ENCODE measurements around the gene TVP23B. TPM values are rescaled to one million over a fixed set of nuclear protein-coding genes. Genes with fewer than 3 reads are reported as not detected.
"Not testable (repeated sequence)": the region's sequence is repeated elsewhere in the genome, so short reads cannot be mapped to it uniquely, and the experiment has no call there.

TVP23B gene
- total and polyA plus RNA-seq, 7 donors = 11.8 to 48.5 (median 18.8) TPM

DNA sequence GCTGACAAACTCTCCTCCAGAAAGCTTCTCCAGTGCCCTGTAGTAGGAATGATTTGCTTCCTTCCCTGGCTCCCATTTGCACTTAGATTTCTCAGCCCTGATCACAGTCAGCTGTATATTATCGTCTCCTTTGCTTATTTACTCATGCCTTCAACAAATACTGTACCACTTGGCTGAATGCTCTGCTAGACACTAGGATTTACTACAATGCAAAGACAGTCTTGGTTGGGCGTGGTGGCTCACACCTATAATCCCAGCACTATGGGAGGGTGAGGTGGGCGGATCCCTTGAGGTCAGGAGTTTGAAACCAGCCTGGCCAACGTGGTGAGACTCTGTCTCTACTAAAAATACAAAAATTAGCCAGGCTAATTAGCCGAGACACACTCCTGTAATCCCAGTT lies 5.9 kb downstream of the TVP23B start:
- DNase-seq; H3K4me3 ChIP-seq; intact Hi-C loops (cut with DNase I); H3K27ac ChIP-seq; H3K27me3 ChIP-seq (ENCODE audit: insufficient read depth in 3 of 3, low read length in 2 of 3); ATAC-seq; H3K4me1 ChIP-seq; H3K9me3 ChIP-seq: not testable (repeated sequence)
- 77 to 82% (median 79%) methylated on average over 4 of the region's 5 CpGs for WGBS, 3 donors
- peaks cover 0 to 12% of the 10 kb centered on the region in 2 donors for H3K36me3 ChIP-seq (ENCODE audit: insufficient read depth in 1 of 2, low read depth in 1 of 2)

DNA sequence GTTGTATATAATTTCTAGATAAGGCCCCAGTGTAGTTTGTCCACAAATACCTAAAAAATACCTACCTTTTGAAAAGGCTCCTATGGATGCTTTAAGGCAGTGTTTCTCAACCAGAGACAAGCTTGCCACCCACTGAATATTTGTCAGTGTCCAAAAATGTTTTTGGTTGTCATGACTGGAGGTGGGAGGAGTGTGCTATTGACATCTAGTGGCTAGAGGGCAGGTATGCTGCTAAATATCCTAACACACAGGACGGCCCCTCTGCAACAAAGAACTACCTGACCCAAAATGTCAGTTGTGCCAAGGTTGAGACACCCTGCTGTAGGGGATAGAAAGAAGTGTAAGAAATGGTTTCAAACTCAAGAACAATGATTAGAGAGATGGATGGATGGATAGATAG lies 10.4 kb downstream of the TVP23B start:
- intact Hi-C loops (cut with DNase I); DNase-seq; H3K4me1 ChIP-seq; H3K9me3 ChIP-seq; H3K27me3 ChIP-seq (ENCODE audit: insufficient read depth in 3 of 3, low read length in 2 of 3); H3K4me3 ChIP-seq; H3K27ac ChIP-seq: not testable (repeated sequence)
- 67% methylated on average over 1 of the region's 1 CpG; no CpG with 5 or more reads in 2 of the 3 donors for WGBS, 3 donors
- TF ChIP-seq, protein P1, sequence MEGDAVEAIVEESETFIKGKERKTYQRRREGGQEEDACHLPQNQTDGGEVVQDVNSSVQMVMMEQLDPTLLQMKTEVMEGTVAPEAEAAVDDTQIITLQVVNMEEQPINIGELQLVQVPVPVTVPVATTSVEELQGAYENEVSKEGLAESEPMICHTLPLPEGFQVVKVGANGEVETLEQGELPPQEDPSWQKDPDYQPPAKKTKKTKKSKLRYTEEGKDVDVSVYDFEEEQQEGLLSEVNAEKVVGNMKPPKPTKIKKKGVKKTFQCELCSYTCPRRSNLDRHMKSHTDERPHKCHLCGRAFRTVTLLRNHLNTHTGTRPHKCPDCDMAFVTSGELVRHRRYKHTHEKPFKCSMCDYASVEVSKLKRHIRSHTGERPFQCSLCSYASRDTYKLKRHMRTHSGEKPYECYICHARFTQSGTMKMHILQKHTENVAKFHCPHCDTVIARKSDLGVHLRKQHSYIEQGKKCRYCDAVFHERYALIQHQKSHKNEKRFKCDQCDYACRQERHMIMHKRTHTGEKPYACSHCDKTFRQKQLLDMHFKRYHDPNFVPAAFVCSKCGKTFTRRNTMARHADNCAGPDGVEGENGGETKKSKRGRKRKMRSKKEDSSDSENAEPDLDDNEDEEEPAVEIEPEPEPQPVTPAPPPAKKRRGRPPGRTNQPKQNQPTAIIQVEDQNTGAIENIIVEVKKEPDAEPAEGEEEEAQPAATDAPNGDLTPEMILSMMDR (IDR thresholded peaks at IDR 0.05) = peak; percentile 5
- ATAC-seq = peak in 3 of 4 donors; percentile 54 to 74 (median 63)
- peaks cover 0 to 35% of the 10 kb centered on the region in 2 donors for H3K36me3 ChIP-seq (ENCODE audit: insufficient read depth in 1 of 2, low read depth in 1 of 2)

DNA sequence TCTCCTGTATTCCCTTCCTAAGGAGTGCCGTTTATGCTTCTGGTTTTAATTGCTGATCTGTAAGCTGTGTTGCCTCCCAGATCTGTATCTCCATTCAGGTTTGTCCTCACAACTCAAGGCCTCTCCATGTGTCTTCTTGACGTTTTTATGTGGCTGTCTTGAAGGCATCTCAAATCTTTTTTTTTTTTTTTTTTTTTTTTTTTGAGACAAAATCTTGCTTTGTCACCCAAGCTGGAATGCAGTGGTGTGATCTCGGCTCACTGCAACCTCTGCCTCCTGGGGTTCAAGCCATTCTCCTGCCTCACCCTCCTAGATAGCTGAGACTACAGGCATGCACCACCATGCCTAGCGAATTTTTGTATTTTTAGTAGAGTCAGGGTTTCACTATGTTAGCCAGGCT lies 13.9 kb downstream of the TVP23B start:
- H3K27me3 ChIP-seq (ENCODE audit: insufficient read depth in 3 of 3, low read length in 2 of 3); H3K4me1 ChIP-seq; H3K4me3 ChIP-seq; H3K9me3 ChIP-seq; DNase-seq; intact Hi-C loops (cut with DNase I); ATAC-seq; H3K27ac ChIP-seq: not testable (repeated sequence)
- 67 to 73% (median 68%) methylated on average over 4 of the region's 4 CpGs for WGBS, 3 donors
- peaks cover 0 to 57% of the 10 kb centered on the region in 2 donors for H3K36me3 ChIP-seq (ENCODE audit: insufficient read depth in 1 of 2, low read depth in 1 of 2)

DNA sequence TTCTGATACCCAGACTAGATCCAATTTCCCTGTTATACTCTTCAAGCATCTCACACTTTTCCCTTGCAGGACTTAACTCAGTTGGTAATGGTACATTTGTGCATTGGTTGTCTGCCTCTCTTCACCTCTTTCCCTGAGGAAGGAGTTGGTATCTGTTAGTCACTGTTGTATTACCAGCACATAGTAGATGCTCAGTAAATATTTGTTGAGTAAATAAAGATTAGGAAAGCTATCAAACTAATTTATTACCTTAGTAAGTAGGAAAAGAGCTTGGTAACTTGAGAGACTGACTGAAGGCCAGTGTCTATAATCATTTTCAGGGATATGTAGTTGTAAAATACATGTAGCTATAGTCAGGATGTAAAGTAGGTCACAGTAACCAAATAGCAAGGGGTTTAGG lies 15.9 kb downstream of the TVP23B start:
- ATAC-seq; H3K9me3 ChIP-seq; H3K4me3 ChIP-seq; H3K27ac ChIP-seq; intact Hi-C loops (cut with DNase I); H3K4me1 ChIP-seq; H3K27me3 ChIP-seq (ENCODE audit: insufficient read depth in 3 of 3, low read length in 2 of 3); DNase-seq: not testable (repeated sequence)
- peaks cover 0 to 67% of the 10 kb centered on the region in 2 donors for H3K36me3 ChIP-seq (ENCODE audit: insufficient read depth in 1 of 2, low read depth in 1 of 2)

DNA sequence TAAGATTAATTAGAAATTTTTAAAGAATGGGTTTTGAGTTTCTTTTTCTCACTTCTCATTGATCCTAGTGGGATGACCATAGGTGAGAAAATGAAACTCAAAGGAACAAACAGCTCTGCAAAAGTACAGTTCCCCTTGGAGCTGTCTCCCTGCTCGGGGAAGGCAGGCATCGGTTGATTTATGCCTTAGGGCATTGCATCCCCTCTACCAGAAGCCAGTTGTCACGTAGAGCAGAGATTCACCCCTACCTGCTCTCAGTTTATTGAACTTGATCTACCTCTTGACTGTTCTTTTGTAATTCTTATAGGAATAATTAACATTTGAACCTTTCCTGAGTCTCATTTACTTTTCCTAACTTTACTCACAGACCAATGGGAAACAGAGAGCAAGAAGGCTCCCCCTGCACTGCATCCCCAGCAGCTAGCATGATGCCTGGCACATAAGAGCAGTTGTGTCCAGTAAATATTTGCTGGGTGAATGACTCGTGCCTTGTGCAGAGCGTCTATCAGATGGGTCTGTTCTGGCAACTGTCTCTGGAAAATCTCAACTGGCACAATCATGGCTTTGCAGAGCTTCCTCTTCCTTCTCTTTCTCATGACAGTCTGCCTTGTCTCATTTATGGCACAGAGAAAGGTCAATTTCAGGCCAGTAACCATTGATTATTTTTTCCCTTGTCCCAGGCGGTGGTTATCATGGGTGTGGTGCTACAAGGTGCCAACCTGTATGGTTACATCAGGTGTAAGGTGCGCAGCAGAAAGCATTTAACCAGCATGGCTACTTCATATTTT lies 22.7 kb downstream of the TVP23B start:
- H3K27me3 ChIP-seq (ENCODE audit: insufficient read depth in 3 of 3, low read length in 2 of 3); H3K9me3 ChIP-seq; H3K4me3 ChIP-seq; ATAC-seq; H3K27ac ChIP-seq; DNase-seq; intact Hi-C loops (cut with DNase I); H3K4me1 ChIP-seq: not testable (repeated sequence)
- peaks cover 0 to 79% of the 10 kb centered on the region in 2 donors for H3K36me3 ChIP-seq (ENCODE audit: insufficient read depth in 1 of 2, low read depth in 1 of 2)
- WGBS, 3 donors = 72 to 73% (median 72%) methylated on average over 7 of the region's 7 CpGs

DNA sequence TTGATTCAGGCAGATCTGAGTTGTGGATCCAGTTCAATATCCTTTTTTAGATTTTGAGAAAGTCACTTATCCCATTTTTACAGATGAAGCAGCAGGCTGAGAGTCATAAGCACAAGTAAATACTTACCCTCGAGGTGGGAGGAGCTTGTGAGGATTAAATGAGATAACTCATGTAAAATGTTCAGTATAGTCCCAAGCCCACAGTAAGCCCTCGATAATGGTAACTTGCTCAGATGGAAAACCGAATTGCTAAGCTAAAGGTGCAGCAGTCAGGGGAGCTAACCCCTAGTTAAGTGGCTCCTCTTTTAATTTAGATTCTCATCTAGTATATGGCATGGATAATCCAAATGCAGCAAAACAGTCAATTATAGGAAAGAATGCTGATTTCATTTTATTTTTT lies 34.9 kb downstream of the TVP23B start:
- H3K27ac ChIP-seq; H3K4me3 ChIP-seq; ATAC-seq; DNase-seq; intact Hi-C loops (cut with DNase I); H3K27me3 ChIP-seq (ENCODE audit: insufficient read depth in 3 of 3, low read length in 2 of 3); H3K4me1 ChIP-seq; H3K9me3 ChIP-seq; H3K36me3 ChIP-seq (ENCODE audit: insufficient read depth in 1 of 2, low read depth in 1 of 2): not testable (repeated sequence)
- WGBS, 3 donors = 62 to 67% (median 64%) methylated on average over 3 of the region's 3 CpGs

DNA sequence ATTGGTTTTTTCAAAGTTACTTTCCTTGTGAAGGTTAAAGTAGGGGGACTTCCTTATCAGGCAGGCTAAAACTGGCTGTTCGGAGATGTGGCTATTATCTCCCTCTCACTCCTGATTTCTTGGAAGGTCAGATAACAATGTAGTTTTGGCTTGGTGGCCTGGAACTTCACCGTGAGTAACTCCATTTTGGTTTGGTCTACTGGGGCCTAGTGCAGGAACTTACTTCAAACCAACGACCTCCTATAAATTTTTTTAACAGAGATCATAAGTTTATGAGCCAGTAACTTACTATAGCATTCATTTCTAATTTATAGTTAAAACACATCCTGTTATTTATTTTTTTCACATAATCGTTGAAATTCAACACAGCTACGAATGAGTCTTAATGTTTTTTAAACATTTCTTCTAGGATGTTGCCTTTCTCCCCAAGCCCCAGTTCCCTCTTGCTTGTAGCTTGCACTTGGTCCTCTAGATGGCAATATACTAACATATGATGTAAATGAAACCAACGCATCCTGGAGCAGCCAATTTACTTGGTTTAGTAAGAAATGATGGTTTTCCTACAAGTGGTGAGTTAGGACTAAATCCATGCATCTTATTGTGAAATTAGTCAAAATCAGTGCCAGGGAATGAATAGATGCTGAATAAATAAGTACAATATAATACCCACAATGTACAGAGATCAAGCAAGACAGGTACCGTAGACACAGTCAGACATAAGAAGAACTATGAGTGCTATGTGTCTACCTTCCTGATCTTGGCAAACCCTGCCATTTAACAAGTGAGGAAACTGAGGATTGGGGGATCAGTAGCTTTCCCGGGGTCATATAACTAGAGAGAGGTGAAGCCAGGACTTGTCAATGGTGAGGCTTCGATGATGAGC lies 35.7 kb downstream of the TVP23B start:
- intact Hi-C loops (cut with DNase I) = not testable (repeated sequence)

DNA sequence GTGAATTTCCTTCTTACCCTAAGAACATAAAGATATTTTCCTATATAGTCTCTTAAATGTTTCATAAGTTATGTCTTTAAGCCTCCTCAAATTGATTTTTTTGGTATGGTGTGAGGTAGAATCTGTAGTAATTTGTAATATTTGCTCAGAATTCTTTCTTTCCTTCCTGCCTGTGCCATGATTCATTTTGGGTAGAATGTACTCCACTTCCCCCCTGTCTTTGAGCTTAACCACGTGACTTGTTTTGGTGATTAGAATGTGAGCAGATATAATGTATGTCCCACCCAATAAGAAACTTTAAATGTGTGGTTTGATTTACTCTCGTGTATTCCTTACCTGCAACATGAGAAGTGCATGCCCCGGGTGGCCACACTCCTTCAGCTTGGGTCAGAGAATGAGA lies 40.4 kb downstream of the TVP23B start:
- ATAC-seq; H3K4me3 ChIP-seq; DNase-seq; H3K9me3 ChIP-seq; intact Hi-C loops (cut with DNase I); H3K27me3 ChIP-seq (ENCODE audit: insufficient read depth in 3 of 3, low read length in 2 of 3); H3K27ac ChIP-seq; H3K4me1 ChIP-seq; H3K36me3 ChIP-seq (ENCODE audit: insufficient read depth in 1 of 2, low read depth in 1 of 2): not testable (repeated sequence)
- WGBS, 3 donors = 19 to 35% (median 22%) methylated on average over 1 of the region's 3 CpGs

More for the DNA sequence above, 35.7 kb downstream of the TVP23B start:
- 44 to 48% (median 46%) methylated on average over 8 to 9 of the region's 9 CpGs for WGBS, 3 donors
- H3K27ac ChIP-seq; DNase-seq; H3K4me1 ChIP-seq; H3K36me3 ChIP-seq (ENCODE audit: insufficient read depth in 1 of 2, low read depth in 1 of 2); H3K27me3 ChIP-seq (ENCODE audit: insufficient read depth in 3 of 3, low read length in 2 of 3); H3K9me3 ChIP-seq; H3K4me3 ChIP-seq: not testable (repeated sequence)
- TF ChIP-seq, protein P1 (IDR thresholded peaks at IDR 0.05) = peak; percentile 64
- peak in 3 of 4 donors; percentile 71 to 85 (median 71) for ATAC-seq

DNA sequence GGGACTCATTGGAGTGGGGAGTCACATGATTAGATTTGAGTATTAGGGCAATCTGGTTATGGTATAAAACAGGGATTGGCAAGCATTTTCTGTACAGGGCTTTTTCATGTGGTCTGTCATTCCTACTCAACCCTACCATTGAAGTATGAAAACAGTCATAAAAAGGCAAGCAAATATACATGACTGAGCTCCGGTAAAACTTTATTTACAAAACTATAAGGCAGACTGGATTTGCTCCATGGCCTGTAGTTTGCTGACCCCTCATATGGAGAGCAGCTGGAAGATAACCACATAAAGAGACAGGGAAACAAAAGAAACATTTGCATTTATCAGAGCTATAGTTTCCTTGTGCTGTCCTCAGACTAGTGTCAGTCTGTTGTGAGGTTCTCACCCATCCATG lies 46.6 kb downstream of the TVP23B start:
- ATAC-seq; H3K4me3 ChIP-seq; intact Hi-C loops (cut with DNase I); H3K4me1 ChIP-seq; H3K27me3 ChIP-seq (ENCODE audit: insufficient read depth in 3 of 3, low read length in 2 of 3); H3K9me3 ChIP-seq; DNase-seq; H3K36me3 ChIP-seq (ENCODE audit: insufficient read depth in 1 of 2, low read depth in 1 of 2); H3K27ac ChIP-seq: not testable (repeated sequence)
- WGBS, 3 donors = no CpG with 5 or more reads among the region's 1 CpG

Measured in psoas muscle (tissue), 8 donors.